Amniotic epithelial cell (primary cell): Measurements from ENCODE around the gene NGDN.

Source experiments
- DNase-seq: peaks from one replicate; pipeline ENCODE4 v3.0.0-alpha.2; 2010; ENCODE audit warnings: low read depth

NGDN gene

GRCh38 chr14:23523229-23524016 is 53.9 kb downstream of the NGDN start:
- no peak for DNase-seq

GRCh38 chr14:23524954-23525353 is 55.5 kb downstream of the NGDN start:
- DNase-seq: no peak

- DNase-seq: no peak
These were observed 56.1 kb downstream of the NGDN start for GRCh38 chr14:23525611-23526010.
